ENCODE measurements around the gene KRT83.

The KRT83 gene

DNA sequence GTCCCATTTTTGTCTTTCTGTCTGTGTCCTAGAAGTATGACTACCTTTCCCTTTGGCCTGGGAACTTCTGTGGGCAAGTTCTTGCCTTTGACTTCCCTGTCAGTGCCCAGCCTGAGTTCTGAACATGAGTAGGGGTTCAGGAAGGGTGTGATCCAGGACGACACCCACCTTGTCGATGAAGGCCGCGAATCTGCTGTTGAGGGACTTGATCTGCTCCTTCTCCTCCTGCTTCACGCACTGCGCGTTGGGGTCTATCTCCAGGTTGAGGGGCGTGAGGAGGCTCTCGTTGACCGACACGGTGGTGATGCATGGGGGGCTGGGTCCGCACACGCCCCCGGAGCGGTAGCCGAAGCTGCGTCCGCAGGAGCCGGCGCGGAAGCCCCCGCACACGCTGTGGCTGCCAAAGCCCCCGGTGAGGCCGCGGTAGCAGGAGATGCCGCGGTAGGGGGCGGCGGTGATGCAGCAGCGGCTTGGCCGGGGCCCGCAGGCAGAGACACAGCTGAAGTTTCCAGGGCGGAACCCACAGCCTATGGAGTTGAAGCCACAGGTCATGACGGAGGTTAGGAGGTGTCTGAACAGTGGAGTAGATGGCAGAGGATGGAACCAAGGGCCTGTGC, at the start of gene KRT83:
Gene KRT83 (minus strand): TSS at position 615 of the 617 bp plus-strand sequence. CDS start 63 bp downstream, at position 552.
- no peak within 1 kb of the TSS for H3K4me3 ChIP-seq (ENCODE audit: low read depth, low read length)
- TF ChIP-seq, protein P1, sequence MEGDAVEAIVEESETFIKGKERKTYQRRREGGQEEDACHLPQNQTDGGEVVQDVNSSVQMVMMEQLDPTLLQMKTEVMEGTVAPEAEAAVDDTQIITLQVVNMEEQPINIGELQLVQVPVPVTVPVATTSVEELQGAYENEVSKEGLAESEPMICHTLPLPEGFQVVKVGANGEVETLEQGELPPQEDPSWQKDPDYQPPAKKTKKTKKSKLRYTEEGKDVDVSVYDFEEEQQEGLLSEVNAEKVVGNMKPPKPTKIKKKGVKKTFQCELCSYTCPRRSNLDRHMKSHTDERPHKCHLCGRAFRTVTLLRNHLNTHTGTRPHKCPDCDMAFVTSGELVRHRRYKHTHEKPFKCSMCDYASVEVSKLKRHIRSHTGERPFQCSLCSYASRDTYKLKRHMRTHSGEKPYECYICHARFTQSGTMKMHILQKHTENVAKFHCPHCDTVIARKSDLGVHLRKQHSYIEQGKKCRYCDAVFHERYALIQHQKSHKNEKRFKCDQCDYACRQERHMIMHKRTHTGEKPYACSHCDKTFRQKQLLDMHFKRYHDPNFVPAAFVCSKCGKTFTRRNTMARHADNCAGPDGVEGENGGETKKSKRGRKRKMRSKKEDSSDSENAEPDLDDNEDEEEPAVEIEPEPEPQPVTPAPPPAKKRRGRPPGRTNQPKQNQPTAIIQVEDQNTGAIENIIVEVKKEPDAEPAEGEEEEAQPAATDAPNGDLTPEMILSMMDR (IDR thresholded peaks at IDR 0.05; ENCODE audit: borderline replicate concordance, insufficient read depth, low read depth, low read length), result no peak

DNA sequence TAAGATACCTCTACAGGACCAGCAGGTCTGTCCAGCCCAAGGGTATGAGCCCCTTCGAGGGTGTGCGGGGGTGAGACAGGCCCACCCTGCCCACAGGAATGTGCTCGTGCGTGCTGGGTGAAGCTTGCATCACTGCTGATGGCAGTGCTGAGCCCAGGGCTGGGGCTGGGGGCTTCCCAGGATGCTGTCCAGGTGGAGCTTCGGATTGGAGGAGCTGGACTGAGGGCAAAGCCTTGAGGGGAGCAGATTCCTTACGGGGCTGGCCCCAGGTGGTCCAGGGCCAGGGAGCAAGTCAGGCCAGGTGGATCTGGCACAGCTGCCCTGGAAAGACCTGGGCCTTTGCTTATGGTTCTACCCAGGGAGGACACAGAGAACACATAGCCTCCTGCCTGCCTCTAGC, 48.6 kb upstream of the KRT83 start:
- no peak overlapping the region for H3K4me3 ChIP-seq (ENCODE audit: low read depth, low read length)
- TF ChIP-seq, protein P1 (IDR thresholded peaks at IDR 0.05; ENCODE audit: borderline replicate concordance, insufficient read depth, low read depth, low read length), result no peak

DNA sequence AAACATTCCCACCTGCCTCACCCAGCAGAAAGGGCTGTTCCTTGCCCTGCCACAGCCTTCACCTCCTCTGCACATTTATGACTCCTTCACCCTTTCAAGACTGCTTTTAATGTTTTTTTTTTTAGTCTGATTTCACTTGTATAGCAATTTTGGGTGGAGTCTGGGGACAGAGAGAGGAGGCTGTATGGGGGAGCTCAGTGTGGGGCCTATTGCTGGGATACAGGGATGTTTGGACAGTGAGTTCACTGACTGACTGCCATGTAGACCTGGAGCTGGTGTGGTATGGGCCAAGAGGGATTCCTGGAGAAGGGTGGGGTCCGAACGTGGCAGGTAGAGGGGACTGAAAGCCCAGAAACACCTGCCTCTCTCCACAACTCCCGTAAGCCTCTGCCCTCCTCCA, 48.0 kb upstream of the KRT83 start:
- TF ChIP-seq, protein P1 (IDR thresholded peaks at IDR 0.05; ENCODE audit: borderline replicate concordance, insufficient read depth, low read depth, low read length), result no peak
- no peak overlapping the region for H3K4me3 ChIP-seq (ENCODE audit: low read depth, low read length)

DNA sequence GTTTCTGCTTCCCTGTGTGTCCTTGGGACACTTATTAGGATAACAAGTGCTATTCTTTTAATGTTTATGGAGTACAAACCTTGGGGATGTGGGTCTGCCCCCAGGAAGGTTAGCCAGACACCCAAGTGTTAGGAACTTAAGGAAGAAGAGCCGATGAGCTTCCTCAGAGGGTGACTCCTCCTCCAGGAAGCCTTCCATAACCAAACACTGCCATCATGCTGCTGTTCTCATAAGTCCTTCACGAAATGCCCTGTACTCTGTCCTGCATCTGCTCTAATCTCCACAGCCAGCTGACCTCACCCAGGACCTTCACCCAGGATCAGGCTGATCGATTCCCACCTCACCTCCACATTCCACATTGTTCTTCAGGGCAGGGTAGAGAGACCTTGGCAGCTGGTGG, 47.3 kb upstream of the KRT83 start:
- TF ChIP-seq, protein P1 (IDR thresholded peaks at IDR 0.05; ENCODE audit: borderline replicate concordance, insufficient read depth, low read depth, low read length), result no peak
- H3K4me3 ChIP-seq (ENCODE audit: low read depth, low read length), result no peak overlapping the region

DNA sequence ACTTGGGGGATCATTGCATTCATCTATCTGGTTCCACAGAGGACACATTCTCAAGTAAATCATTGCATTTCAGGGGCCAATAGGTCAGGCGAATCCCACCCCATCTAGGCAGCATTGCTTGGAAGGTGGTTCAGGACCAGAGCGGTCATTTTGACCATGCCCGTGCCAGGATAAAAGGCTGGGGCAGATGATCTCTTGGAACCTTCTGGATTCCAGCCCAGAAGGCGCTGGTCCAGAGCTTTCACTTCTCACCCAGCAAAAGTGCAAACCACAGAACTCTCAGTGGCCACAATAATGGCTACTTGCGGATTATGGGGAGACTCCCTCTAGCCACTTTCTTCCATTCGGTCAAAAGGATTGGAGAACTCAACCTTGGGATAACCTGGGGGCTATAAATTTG, 46.7 kb upstream of the KRT83 start:
- no peak overlapping the region for H3K4me3 ChIP-seq (ENCODE audit: low read depth, low read length)
- TF ChIP-seq, protein P1 (IDR thresholded peaks at IDR 0.05; ENCODE audit: borderline replicate concordance, insufficient read depth, low read depth, low read length), result no peak

DNA sequence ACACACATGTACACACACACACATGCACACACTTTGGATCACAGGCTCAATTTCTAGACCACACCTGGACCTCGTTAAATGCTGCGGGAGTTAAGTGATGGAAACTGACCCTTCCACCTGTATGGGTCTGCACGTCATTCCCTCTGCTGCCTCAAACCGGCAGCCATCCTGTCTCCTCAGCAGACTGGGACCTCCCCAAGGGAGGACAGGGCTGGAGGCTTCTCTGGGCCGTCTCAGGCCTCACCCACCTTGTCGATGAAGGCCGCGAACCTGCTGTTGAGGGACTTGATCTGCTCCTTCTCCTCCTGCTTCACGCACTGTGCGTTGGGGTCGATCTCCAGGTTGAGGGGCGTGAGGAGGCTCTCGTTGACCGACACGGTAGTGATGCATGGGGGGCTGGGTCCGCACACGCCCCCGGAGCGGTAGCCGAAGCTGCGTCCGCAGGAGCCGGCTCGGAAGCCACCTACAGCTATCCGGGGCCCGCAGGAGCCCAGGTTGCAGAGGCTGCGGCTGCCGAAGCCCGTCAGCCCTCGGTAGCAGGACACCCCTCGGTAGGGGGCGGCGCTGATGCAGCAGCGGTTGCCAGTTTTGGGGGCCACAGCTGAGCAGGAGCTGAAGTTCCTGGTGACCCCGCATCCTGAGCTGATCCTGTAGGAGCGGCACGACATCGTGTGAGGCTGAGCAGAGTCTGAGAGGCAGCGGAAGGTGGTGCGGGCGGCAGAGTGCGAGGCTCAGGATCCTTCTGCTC, 45.7 kb upstream of the KRT83 start, which contains the start of gene KRT85:
Gene KRT85 (minus strand): TSS at position 744 of the 748 bp plus-strand sequence. CDS start 76 bp downstream, at position 668.
- H3K4me3 ChIP-seq (ENCODE audit: low read depth, low read length), result no peak within 1 kb of the TSS
- TF ChIP-seq, protein P1 (IDR thresholded peaks at IDR 0.05; ENCODE audit: borderline replicate concordance, insufficient read depth, low read depth, low read length), result no peak

Data from GM12875 (cell line).